HEK293 (cell line): ENCODE measurements around the gene SLC5A10.

ENCODE experiments used
- ATF2 ChIP-seq: fragments of 450-650 bp; formaldehyde crosslinking; IDR thresholded peaks from 2 replicates; pipeline ENCODE4 v1.5.1; 2016; ENCODE audit warnings: missing biosample characterization, missing genetic modification characterization, low read depth
- PRDM2 ChIP-seq: fragments of 450-650 bp; formaldehyde crosslinking; IDR thresholded peaks from 2 replicates; pipeline ENCODE4 v1.5.1; 2016; ENCODE audit warnings: missing biosample characterization, missing genetic modification characterization, borderline replicate concordance
- ZNF146 ChIP-seq: fragments of 450-650 bp; formaldehyde crosslinking; IDR thresholded peaks from 2 replicates; pipeline ENCODE4 v1.5.1; 2016; ENCODE audit warnings: missing biosample characterization, missing genetic modification characterization

GRCh38 chr17:19018600-19018950, 66.6 kb downstream of the SLC5A10 start:
- TF ChIP-seq ZNF146 (no peak), ATF2 (tag by site-specific recombination) (no peak), PRDM2 (tag by site-specific recombination) (no peak)
